Endothelial cell of umbilical vein (primary cell): ENCODE data around the gene KIAA1671. TPM values are rescaled to one million over a fixed set of nuclear protein-coding genes. Genes with fewer than 3 reads are reported as not detected.

Source experiments
- BruUV-seq: library from RNA; stranded (reverse); fragments of 400-500 nt; replicated peaks from 2 replicates; lab custom pipeline; 2021; lab: Mats Ljungman, UMichigan
- CTCF ChIA-PET: fragments of 300-600, 350-600 bp; sonication (Branson Sonifier 250); formaldehyde crosslinking; loops from one replicate; lab custom pipeline; 2021; ENCODE audit warnings: antibody characterized with exemption, inconsistent platforms; lab: Charles Lee
- POLR2A ChIA-PET: fragments of 300-600, 350-600 bp; sonication (Branson Sonifier 250); formaldehyde crosslinking; loops from one replicate; lab custom pipeline; 2021; ENCODE audit warnings: antibody characterized with exemption, inconsistent platforms; lab: Charles Lee
- DNase-seq: peaks from one replicate; pipeline ENCODE4 v3.0.0-alpha.2; 2011; ENCODE audit warnings: low read depth, low spot score
- FAIRE-seq: peaks from 2 replicates; lab custom pipeline; 2011; peaks lifted over from hg19 to GRCh38; lab: Jason Lieb, UNC
- H2AFZ ChIP-seq: 2 replicates; pipeline ENCODE4 v1.6.0; 2012; ENCODE audit warnings: low read depth, low read length, control low read depth, inconsistent platforms
- H3K27ac ChIP-seq: 2 replicates; pipeline ENCODE4 v1.5.1; 2011; ENCODE audit warnings: low read depth, mild to moderate bottlenecking, control low read depth, low read length, moderate library complexity; ENCODE audit not compliant: insufficient read depth
- H3K27me3 ChIP-seq, 2 experiments: 2 replicates each; pipeline versions ENCODE4 v1.6.0 to v1.6.1; 2011; ENCODE audit warnings: low read length in 2 of 2, mixed read lengths in 1 of 2; ENCODE audit not compliant: control insufficient read depth in 2 of 2, insufficient read depth in 2 of 2
- H3K36me3 ChIP-seq, 2 experiments: 2 replicates in 1 of 2; 3 replicates in 1 of 2; pipeline ENCODE4 v1.5.1; 2011; ENCODE audit warnings: low read length in 2 of 2, mild to moderate bottlenecking in 1 of 2, moderate library complexity in 1 of 2; ENCODE audit not compliant: control insufficient read depth in 2 of 2, insufficient read depth in 2 of 2; ENCODE audit errors: extremely low read depth in 1 of 2
- H3K4me1 ChIP-seq: 3 replicates; pipeline ENCODE4 v1.5.1; 2011; ENCODE audit warnings: mild to moderate bottlenecking, low read length; ENCODE audit not compliant: control insufficient read depth, insufficient read depth; ENCODE audit errors: extremely low read depth
- H3K4me2 ChIP-seq: 2 replicates; pipeline ENCODE4 v1.6.1; 2011; ENCODE audit warnings: low read length, control low read depth, mixed read lengths; ENCODE audit not compliant: insufficient read depth
- H3K4me3 ChIP-seq, 3 experiments: fragments of 200-600 bp in 1 of 3; sonication (generic), shearing (Covaris generic) in 1 of 3; replicated peaks in 1 of 3; 2 replicates each; pipeline ENCODE4 v1.5.1; 2011 to 2016; ENCODE audit warnings: control low read depth in 3 of 3, low read length in 3 of 3, mild to moderate bottlenecking in 2 of 3, inconsistent platforms in 1 of 3, low read depth in 1 of 3, moderate library complexity in 1 of 3; ENCODE audit not compliant: insufficient read depth in 1 of 3
- H3K79me2 ChIP-seq: 2 replicates; pipeline ENCODE4 v1.6.0; 2012; ENCODE audit warnings: low read length, inconsistent platforms; ENCODE audit not compliant: control insufficient read depth, insufficient read depth
- H3K9ac ChIP-seq: replicated peaks from 2 replicates; pipeline ENCODE3; 2011; ENCODE audit warnings: low read length, control low read depth; ENCODE audit not compliant: insufficient read depth; ENCODE audit errors: extremely low read depth
- H3K9me1 ChIP-seq: replicated peaks from 3 replicates; pipeline ENCODE4 v1.6.0; 2011; ENCODE audit warnings: mild to moderate bottlenecking, low read length; ENCODE audit not compliant: control insufficient read depth, insufficient read depth; ENCODE audit errors: extremely low read depth
- H3K9me3 ChIP-seq: replicated peaks from 2 replicates; pipeline ENCODE4 v1.5.1; 2012; ENCODE audit warnings: low read length, inconsistent platforms; ENCODE audit not compliant: control insufficient read depth, insufficient read depth
- H4K20me1 ChIP-seq: replicated peaks from 2 replicates; pipeline ENCODE3; 2011; ENCODE audit warnings: mild to moderate bottlenecking, low read length; ENCODE audit not compliant: control insufficient read depth, insufficient read depth; ENCODE audit errors: extremely low read depth
- EZH2 ChIP-seq: IDR thresholded peaks from 2 replicates; pipeline ENCODE4 v1.6.1; 2012; ENCODE audit warnings: borderline replicate concordance, low read depth, mild to moderate bottlenecking, moderate library complexity, low read length, inconsistent platforms; ENCODE audit not compliant: severe bottlenecking
- FOS ChIP-seq: IDR thresholded peaks from 2 replicates; pipeline ENCODE4 v1.6.1; 2011; ENCODE audit warnings: mild to moderate bottlenecking, low read length, moderate library complexity, borderline replicate concordance; ENCODE audit not compliant: insufficient read depth
- GATA2 ChIP-seq: IDR thresholded peaks from 2 replicates; pipeline ENCODE4 v1.7.0; 2011; ENCODE audit warnings: low read depth, mild to moderate bottlenecking, moderate library complexity, mixed read lengths, low read length; ENCODE audit not compliant: insufficient read length, insufficient read depth
- JUN ChIP-seq: IDR thresholded peaks from 2 replicates; pipeline ENCODE4 v1.6.1; 2011; ENCODE audit warnings: borderline replicate concordance, low read depth; ENCODE audit not compliant: insufficient read length, insufficient read depth
- MYC ChIP-seq: IDR thresholded peaks from one replicate; pipeline ENCODE4 v1.6.1; 2011; ENCODE audit warnings: mild to moderate bottlenecking, low read depth, low read length
- POLR2A ChIP-seq: IDR thresholded peaks from 2 replicates; pipeline ENCODE4 v1.6.1; 2012; ENCODE audit warnings: low read depth, mild to moderate bottlenecking, control low read depth, low read length
- POLR2AphosphoS5 ChIP-seq: IDR thresholded peaks from 2 replicates; pipeline ENCODE4 v1.6.1; 2012; ENCODE audit warnings: low read depth, mild to moderate bottlenecking, control low read depth, low read length, moderate library complexity; ENCODE audit not compliant: insufficient read depth
- dilution Hi-C: fragments of 300-500 bp; cut with MboI; formaldehyde crosslinking; loops from one replicate; pipeline ENCODE4 v1.15.0; 2019; ENCODE audit warnings: low sequenced_read_pairs; ENCODE audit not compliant: extremely low pct_ligation_motif_present
- intact Hi-C: fragments of 100-400 bp; cut with micrococcal nuclease; formaldehyde crosslinking; loops from one replicate; pipeline ENCODE4 v1.10.0; 2022
- polyA plus RNA-seq, 4 experiments: library from polyadenylated mRNA; depleted of rRNA in 3 of 4; stranded (reverse) in 3 of 4; unstranded in 1 of 4; fragments of >200 nt; gene quantifications; 2 replicates each; pipeline versions ENCODE4 v1.2.1 to v1.2.3, GENCODE V29; 2011 to 2012; ENCODE audit warnings: missing spikeins in 1 of 4
- total RNA-seq: library from RNA; stranded (reverse); gene quantifications from 2 replicates; pipeline ENCODE4 v1.2.3, GENCODE V29; 2021
- TF ChIP-seq, protein P1 (sequence below): IDR thresholded peaks from 2 replicates; pipeline ENCODE4 v1.6.1; 2011; ENCODE audit not compliant: insufficient read depth, insufficient read length
- TF ChIP-seq, protein P2 (sequence below), 2 donors: IDR thresholded peaks; 1 replicate in 1 of 2; 2 replicates in 1 of 2; pipeline ENCODE4 v1.5.1; 2011; ENCODE audit warnings: low read length in 2 of 2, mild to moderate bottlenecking in 2 of 2, moderate library complexity in 2 of 2, control low read depth in 1 of 2, inconsistent platforms in 1 of 2, low read depth in 1 of 2; ENCODE audit not compliant: insufficient read depth in 1 of 2; ENCODE audit errors: extremely low read depth in 1 of 2

KIAA1671 gene
- total and polyA plus RNA-seq, 2 donors (not counting 3 experiments of a cell fraction or from before 2014, with no cell fraction given) = 23.1 to 85.1 TPM

DNA sequence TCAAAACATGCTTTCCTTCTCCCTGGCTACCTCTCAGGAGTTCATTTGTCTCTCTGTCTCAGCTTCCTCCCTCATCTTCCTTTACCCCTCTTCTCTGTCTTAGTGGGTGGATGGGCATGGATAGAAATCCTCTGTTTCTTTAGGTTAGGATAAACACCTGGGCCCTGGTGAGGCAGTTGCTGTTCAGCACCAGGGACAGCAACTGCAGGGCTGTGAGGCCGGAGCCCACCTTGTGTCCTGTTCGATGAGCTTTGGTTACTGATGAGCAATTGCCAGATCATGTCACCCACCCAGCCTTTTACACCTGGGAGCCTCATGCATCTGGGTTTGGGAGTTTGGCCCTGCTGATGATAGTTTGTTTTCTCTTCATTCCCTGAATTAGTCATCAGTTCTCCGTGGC is 241.0 kb downstream of the KIAA1671 start:
- H2AFZ ChIP-seq = no peak overlapping the region
- H3K36me3 ChIP-seq = peaks cover 13 to 39% of the 10 kb centered on the region in 2 experiments
- no peak overlapping the region for H3K4me3 ChIP-seq
- H3K79me2 ChIP-seq = no peaks in the 10 kb centered on the region
- H3K27me3 ChIP-seq = no peaks in the 10 kb centered on the region
- no peak overlapping the region for H3K27ac ChIP-seq
- intact Hi-C loops (no loop called here), dilution Hi-C loops (no loop called here)
- no peaks in the 10 kb centered on the region for H3K9me3 ChIP-seq
- no peak overlapping the region for H3K9ac ChIP-seq
- H4K20me1 ChIP-seq = peaks cover 3% of the 10 kb centered on the region
- H3K4me1 ChIP-seq = no peaks in the 10 kb centered on the region
- H3K4me2 ChIP-seq = no peak overlapping the region
- FAIRE-seq = no peak
- ChIA-PET CTCF (interaction anchor here (1.6 kb wide), 1 partner anchor 9 kb away, joined by 8 read pairs; no protein-coding TSS in a partner anchor), POLR2A (no interaction called here)
- DNase-seq = no peak
- TF ChIP-seq, protein P1, sequence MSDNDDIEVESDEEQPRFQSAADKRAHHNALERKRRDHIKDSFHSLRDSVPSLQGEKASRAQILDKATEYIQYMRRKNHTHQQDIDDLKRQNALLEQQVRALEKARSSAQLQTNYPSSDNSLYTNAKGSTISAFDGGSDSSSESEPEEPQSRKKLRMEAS = no peak
- TF ChIP-seq FOS = no peak
- no peak for TF ChIP-seq MYC
- TF ChIP-seq EZH2 = no peak
- TF ChIP-seq POLR2A = no peak
- no peak for TF ChIP-seq JUN
- TF ChIP-seq POLR2AphosphoS5 = no peak
- TF ChIP-seq, protein P2, sequence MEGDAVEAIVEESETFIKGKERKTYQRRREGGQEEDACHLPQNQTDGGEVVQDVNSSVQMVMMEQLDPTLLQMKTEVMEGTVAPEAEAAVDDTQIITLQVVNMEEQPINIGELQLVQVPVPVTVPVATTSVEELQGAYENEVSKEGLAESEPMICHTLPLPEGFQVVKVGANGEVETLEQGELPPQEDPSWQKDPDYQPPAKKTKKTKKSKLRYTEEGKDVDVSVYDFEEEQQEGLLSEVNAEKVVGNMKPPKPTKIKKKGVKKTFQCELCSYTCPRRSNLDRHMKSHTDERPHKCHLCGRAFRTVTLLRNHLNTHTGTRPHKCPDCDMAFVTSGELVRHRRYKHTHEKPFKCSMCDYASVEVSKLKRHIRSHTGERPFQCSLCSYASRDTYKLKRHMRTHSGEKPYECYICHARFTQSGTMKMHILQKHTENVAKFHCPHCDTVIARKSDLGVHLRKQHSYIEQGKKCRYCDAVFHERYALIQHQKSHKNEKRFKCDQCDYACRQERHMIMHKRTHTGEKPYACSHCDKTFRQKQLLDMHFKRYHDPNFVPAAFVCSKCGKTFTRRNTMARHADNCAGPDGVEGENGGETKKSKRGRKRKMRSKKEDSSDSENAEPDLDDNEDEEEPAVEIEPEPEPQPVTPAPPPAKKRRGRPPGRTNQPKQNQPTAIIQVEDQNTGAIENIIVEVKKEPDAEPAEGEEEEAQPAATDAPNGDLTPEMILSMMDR (IDR thresholded peaks at IDR 0.05; ENCODE audit: extremely low read depth in 1 of 2, insufficient read depth in 1 of 2, low read depth in 1 of 2, low read length in 2 of 2) = no peak
- TF ChIP-seq GATA2 = no peak
- no TSS peak for BruUV-seq
- H3K9me1 ChIP-seq = no peaks in the 10 kb centered on the region
